Neuron (in vitro differentiated cells): ENCODE results near the gene M1AP.

Experiments
- H2AFZ ChIP-seq: one replicate; pipeline ENCODE4 v1.6.1; 2013; ENCODE audit warnings: low read depth, mild to moderate bottlenecking, inconsistent platforms, low read length, moderate library complexity
- H3K27me3 ChIP-seq: one replicate; pipeline ENCODE4 v1.6.1; 2013; ENCODE audit warnings: low read length; ENCODE audit not compliant: insufficient read depth
- H3K36me3 ChIP-seq: one replicate; pipeline ENCODE4 v1.6.1; 2013; ENCODE audit warnings: low read length; ENCODE audit not compliant: insufficient read depth
- H3K4me1 ChIP-seq: one replicate; pipeline ENCODE4 v1.6.1; 2013; ENCODE audit warnings: low read length; ENCODE audit not compliant: insufficient read depth
- H3K4me3 ChIP-seq: 2 replicates; pipeline ENCODE4 v1.5.1; 2013; ENCODE audit warnings: mild to moderate bottlenecking, low read length, moderate library complexity
- H3K9me3 ChIP-seq: one replicate; pipeline ENCODE4 v1.6.1; 2013; ENCODE audit warnings: low read length

M1AP gene

GRCh38 chr2:74551942-74552913 is 95.9 kb downstream of the M1AP start:
- Histone ChIP-seq H2AFZ (no peak overlapping the region), H3K27me3 (no peaks in the 10 kb centered on the region), H3K36me3 (peaks cover 29% of the 10 kb centered on the region), H3K4me1 (peaks cover 13% of the 10 kb centered on the region), H3K9me3 (peaks cover 3% of the 10 kb centered on the region), H3K4me3 (peak overlapping the region; percentile 63)

GRCh38 chr2:74551530-74551929 is 96.6 kb downstream of the M1AP start:
- H3K4me1 ChIP-seq, result peaks cover 13% of the 10 kb centered on the region
- H3K36me3 ChIP-seq, result peaks cover 28% of the 10 kb centered on the region
- H3K9me3 ChIP-seq, result peaks cover 3% of the 10 kb centered on the region
- H3K27me3 ChIP-seq, result no peaks in the 10 kb centered on the region
- no peak overlapping the region for H2AFZ ChIP-seq
- H3K4me3 ChIP-seq, result no peak overlapping the region

- peaks cover 3% of the 10 kb centered on the region for H3K9me3 ChIP-seq
- H3K4me1 ChIP-seq, result peaks cover 9% of the 10 kb centered on the region
- H2AFZ ChIP-seq, result no peak overlapping the region
- H3K36me3 ChIP-seq, result peaks cover 25% of the 10 kb centered on the region
- no peaks in the 10 kb centered on the region for H3K27me3 ChIP-seq
- no peak overlapping the region for H3K4me3 ChIP-seq
Observed at GRCh38 chr2:74550231-74550630, 97.9 kb downstream of the M1AP start.

- Histone ChIP-seq H3K9me3 (peaks cover 3% of the 10 kb centered on the region), H2AFZ (no peak overlapping the region), H3K4me3 (no peak overlapping the region), H3K27me3 (no peaks in the 10 kb centered on the region), H3K36me3 (peaks cover 25% of the 10 kb centered on the region), H3K4me1 (peaks cover 8% of the 10 kb centered on the region)
Observed at GRCh38 chr2:74548900-74549826, 99.0 kb downstream of the M1AP start.

- Histone ChIP-seq H3K9me3 (peaks cover 3% of the 10 kb centered on the region), H2AFZ (no peak overlapping the region), H3K36me3 (peaks cover 25% of the 10 kb centered on the region), H3K27me3 (no peaks in the 10 kb centered on the region), H3K4me1 (peaks cover 8% of the 10 kb centered on the region), H3K4me3 (no peak overlapping the region)
Observed at GRCh38 chr2:74548285-74548899, 99.7 kb downstream of the M1AP start.

- no peak overlapping the region for H2AFZ ChIP-seq
- H3K36me3 ChIP-seq, result peaks cover 21% of the 10 kb centered on the region
- H3K4me1 ChIP-seq, result no peaks in the 10 kb centered on the region
- peaks cover 3% of the 10 kb centered on the region for H3K9me3 ChIP-seq
- no peak overlapping the region for H3K4me3 ChIP-seq
- no peaks in the 10 kb centered on the region for H3K27me3 ChIP-seq
Observed at GRCh38 chr2:74546004-74546403, 102.1 kb downstream of the M1AP start.

- Histone ChIP-seq H3K27me3 (no peaks in the 10 kb centered on the region), H3K4me1 (no peaks in the 10 kb centered on the region), H3K9me3 (no peaks in the 10 kb centered on the region), H3K36me3 (peaks cover 11% of the 10 kb centered on the region), H2AFZ (no peak overlapping the region), H3K4me3 (no peak overlapping the region)
Observed at GRCh38 chr2:74544634-74545033, 103.5 kb downstream of the M1AP start.

GRCh38 chr2:74542978-74543377 is 105.2 kb downstream of the M1AP start:
- no peak overlapping the region for H3K4me3 ChIP-seq
- H2AFZ ChIP-seq, result no peak overlapping the region
- no peaks in the 10 kb centered on the region for H3K36me3 ChIP-seq
- no peaks in the 10 kb centered on the region for H3K27me3 ChIP-seq
- H3K4me1 ChIP-seq, result no peaks in the 10 kb centered on the region
- H3K9me3 ChIP-seq, result no peaks in the 10 kb centered on the region

GRCh38 chr2:74540291-74540690 is 107.8 kb downstream of the M1AP start:
- Histone ChIP-seq H3K36me3 (no peaks in the 10 kb centered on the region), H3K27me3 (no peaks in the 10 kb centered on the region), H3K4me1 (no peaks in the 10 kb centered on the region), H3K4me3 (no peak overlapping the region), H2AFZ (no peak overlapping the region), H3K9me3 (no peaks in the 10 kb centered on the region)

- Histone ChIP-seq H2AFZ (no peak overlapping the region), H3K27me3 (no peaks in the 10 kb centered on the region), H3K4me1 (no peaks in the 10 kb centered on the region), H3K9me3 (no peaks in the 10 kb centered on the region), H3K4me3 (no peak overlapping the region), H3K36me3 (peaks cover 4% of the 10 kb centered on the region)
Observed at GRCh38 chr2:74538881-74539339, 109.2 kb downstream of the M1AP start.

GRCh38 chr2:74537140-74537539 is 111.0 kb downstream of the M1AP start:
- H3K36me3 ChIP-seq, result peaks cover 15% of the 10 kb centered on the region

GRCh38 chr2:74536166-74536950 is 111.8 kb downstream of the M1AP start:
- H3K9me3 ChIP-seq, result no peaks in the 10 kb centered on the region
- H3K36me3 ChIP-seq, result peaks cover 22% of the 10 kb centered on the region
- H3K4me1 ChIP-seq, result peaks cover 5% of the 10 kb centered on the region
- no peaks in the 10 kb centered on the region for H3K27me3 ChIP-seq
- no peak overlapping the region for H2AFZ ChIP-seq
- no peak overlapping the region for H3K4me3 ChIP-seq

More at GRCh38 chr2:74537140-74537539, 111.0 kb downstream of the M1AP start:
- H3K4me3 ChIP-seq, result no peak overlapping the region
- H3K27me3 ChIP-seq, result no peaks in the 10 kb centered on the region
- H3K4me1 ChIP-seq, result peaks cover 2% of the 10 kb centered on the region
- H2AFZ ChIP-seq, result no peak overlapping the region
- no peaks in the 10 kb centered on the region for H3K9me3 ChIP-seq
